K562 (cell line): ENCODE measurements around the gene CDC45. TPM values are rescaled to one million over a fixed set of nuclear protein-coding genes. Genes with fewer than 3 reads are reported as not detected.

Experiments
- ATAC-seq: fragments of 200-7000 bp; cut with Tn5 transposase; 3 replicates; pipeline ENCODE4 v1.9.1; 2020; ENCODE audit warnings: moderate library complexity
- BruUV-seq: library from RNA; stranded (reverse); fragments of 400-500 nt; replicated peaks from 2 replicates; lab custom pipeline; 2021; lab: Mats Ljungman, UMichigan
- CTCF ChIA-PET: fragments of 300-600 bp; formaldehyde crosslinking; extraction: SDS; loops from one replicate; lab custom pipeline; 2021; ENCODE audit warnings: low intra/inter-chr PET ratio; lab: Yijun Ruan, JAX
- POLR2A ChIA-PET: fragments of 300-600, 350-650 bp; sonication (Branson Sonifier 250); formaldehyde crosslinking; extraction: SDS; loops from one replicate; lab custom pipeline; 2021; ENCODE audit warnings: antibody characterized with exemption, inconsistent platforms; lab: Yijun Ruan, JAX
- DNase-seq, 4 experiments: peaks; one replicate each; pipeline versions ENCODE4 v3.0.0 to v3.0.0-alpha.2; 2011 to 2018; ENCODE audit warnings: low spot score in 3 of 4, mixed read lengths in 3 of 4; ENCODE audit errors: extremely low read depth in 1 of 4
- FAIRE-seq: peaks from 2 replicates; lab custom pipeline; 2011; peaks lifted over from hg19 to GRCh38; lab: Jason Lieb, UNC
- H2AFZ ChIP-seq: 2 replicates; pipeline ENCODE4 v1.6.0; 2011; ENCODE audit warnings: low read depth, low read length, control low read depth, inconsistent platforms
- H3K27ac ChIP-seq: fragments of 200-600 bp; 3 replicates; pipeline ENCODE4 v1.8.0; 2011; ENCODE audit warnings: low read depth, mild to moderate bottlenecking, control low read depth, inconsistent platforms, low read length, moderate library complexity, mixed read lengths; ENCODE audit errors: extremely low read depth
- H3K27me3 ChIP-seq, 2 experiments: fragments of 300-600 bp in 1 of 2; 2 replicates in 1 of 2; 3 replicates in 1 of 2; pipeline versions ENCODE4 v1.6.0 to v1.8.0; 2011; ENCODE audit warnings: inconsistent platforms in 2 of 2, low read length in 2 of 2, mild to moderate bottlenecking in 1 of 2, mixed read lengths in 1 of 2, moderate library complexity in 1 of 2; ENCODE audit not compliant: control insufficient read depth in 2 of 2, insufficient read depth in 2 of 2
- H3K36me3 ChIP-seq: fragments of 300-600 bp; 3 replicates; pipeline ENCODE4 v1.8.0; 2011; ENCODE audit warnings: mild to moderate bottlenecking, low read length, inconsistent platforms; ENCODE audit not compliant: control insufficient read depth, insufficient read depth
- H3K4me1 ChIP-seq, 2 experiments: fragments of 200-600 bp in 1 of 2; replicated peaks in 1 of 2; 2 replicates in 1 of 2; 3 replicates in 1 of 2; pipeline versions ENCODE4 v1.5.1 to v1.8.0; 2011; ENCODE audit warnings: inconsistent platforms in 2 of 2, low read length in 2 of 2, mild to moderate bottlenecking in 1 of 2, mixed read lengths in 1 of 2, moderate library complexity in 1 of 2; ENCODE audit not compliant: control insufficient read depth in 2 of 2, insufficient read depth in 2 of 2
- H3K4me2 ChIP-seq: 2 replicates; pipeline ENCODE4 v1.6.1; 2011; ENCODE audit warnings: low read length, control low read depth, inconsistent platforms, mixed read lengths; ENCODE audit not compliant: insufficient read depth
- H3K4me3 ChIP-seq: fragments of 200-600 bp; sonication (generic), shearing (Covaris generic); 2 replicates; pipeline ENCODE4 v1.5.1; 2016; ENCODE audit warnings: control low read depth, inconsistent platforms
- H3K79me2 ChIP-seq: fragments of 200-600 bp; 3 replicates; pipeline ENCODE4 v1.8.0; 2011; ENCODE audit warnings: low read length, inconsistent platforms; ENCODE audit not compliant: control insufficient read depth, insufficient read depth
- H3K9ac ChIP-seq, 2 experiments: 2 replicates each; pipeline versions ENCODE4 v1.6.0 to v1.6.1; 2011; ENCODE audit warnings: low read depth in 2 of 2, low read length in 2 of 2, control low read depth in 1 of 2, inconsistent platforms in 1 of 2, mild to moderate bottlenecking in 1 of 2, mixed read lengths in 1 of 2; ENCODE audit not compliant: insufficient read depth in 1 of 2
- H3K9me1 ChIP-seq: one replicate; pipeline ENCODE4 v1.6.0; 2011; ENCODE audit warnings: inconsistent platforms, mild to moderate bottlenecking, low read length, moderate library complexity; ENCODE audit not compliant: control insufficient read depth, insufficient read depth
- H3K9me3 ChIP-seq: replicated peaks from 2 replicates; pipeline ENCODE4 v1.5.1; 2011; ENCODE audit warnings: low read depth, low read length, inconsistent platforms; ENCODE audit not compliant: control insufficient read depth, insufficient read depth
- H4K20me1 ChIP-seq: replicated peaks from 2 replicates; pipeline ENCODE4 v1.6.1; 2011; ENCODE audit warnings: low read length, inconsistent platforms, mixed read lengths; ENCODE audit not compliant: control insufficient read depth, insufficient read depth
- BHLHE40 ChIP-seq: IDR thresholded peaks from 2 replicates; pipeline ENCODE4 v1.6.1; 2011; ENCODE audit warnings: low read length, improper control_type of control experiment
- CREB5 ChIP-seq: fragments of 250-450 bp; sonication (Bioruptor Pico); IDR thresholded peaks from 2 replicates; pipeline ENCODE4 v1.5.0; 2020; ENCODE audit warnings: mild to moderate bottlenecking
- CTCFL ChIP-seq: IDR thresholded peaks from 2 replicates; pipeline ENCODE4 v1.6.1; 2011; ENCODE audit warnings: borderline replicate concordance, low read depth, mild to moderate bottlenecking, moderate library complexity, low read length; ENCODE audit not compliant: insufficient read depth, poor library complexity, severe bottlenecking
- KLF1 ChIP-seq: fragments of 450-650 bp; IDR thresholded peaks from 2 replicates; pipeline ENCODE4 v1.6.1; 2016; ENCODE audit warnings: missing genetic modification characterization, missing compliant biosample characterization
- NR3C1 ChIP-seq: sonication (generic); formaldehyde crosslinking; IDR thresholded peaks from 2 replicates; pipeline ENCODE4 v1.8.1; 2022; ENCODE audit warnings: missing genetic modification reagents
- PHF20 ChIP-seq: fragments of 450-650 bp; IDR thresholded peaks from 2 replicates; pipeline ENCODE4 v1.6.1; 2018; ENCODE audit not compliant: partially characterized antibody
- PYGO2 ChIP-seq: fragments of 450-650 bp; IDR thresholded peaks from 2 replicates; pipeline ENCODE4 v1.6.1; 2016; ENCODE audit warnings: mild to moderate bottlenecking, missing genetic modification characterization, moderate library complexity, missing compliant biosample characterization
- RBM39 ChIP-seq: fragments of 200-400 bp; formaldehyde crosslinking; optimal IDR thresholded peaks from 2 replicates; pipeline ENCODE3; 2018; ENCODE audit warnings: low read depth, low read length
- SFPQ ChIP-seq: fragments of 200-400 bp; formaldehyde crosslinking; IDR thresholded peaks from 2 replicates; pipeline ENCODE4 v1.6.1; 2017; ENCODE audit warnings: mild to moderate bottlenecking, low read depth, low read length, moderate library complexity
- TSHZ1 ChIP-seq: fragments of 250-450 bp; sonication (Bioruptor Pico); IDR thresholded peaks from 2 replicates; pipeline ENCODE4 v1.4.0; 2020; ENCODE audit warnings: mild to moderate bottlenecking, moderate library complexity
- USF1 ChIP-seq: sonication (generic); formaldehyde crosslinking; IDR thresholded peaks from 2 replicates; pipeline ENCODE4 v1.9.0; 2022; ENCODE audit warnings: mild to moderate bottlenecking, missing genetic modification reagents
- WGBS: fragments of 100-300 bp; shearing (Covaris generic); methylation state at CpG from one replicate; pipeline ENCODE4 v1.1.6; 2016; ENCODE audit warnings: low coverage, mixed read lengths; ENCODE audit not compliant: insufficient coverage; ENCODE audit errors: missing lambda C conversion rate; 5-methylcytosine and 5-hydroxymethylcytosine counted together
- in situ Hi-C: fragments of 300-500 bp; cut with MboI; formaldehyde crosslinking; loops from 4 replicates; pipeline ENCODE4 v1.15.0; 2018; ENCODE audit warnings: inconsistent platforms, mixed read lengths
- intact Hi-C: fragments of 100-400 bp; cut with micrococcal nuclease; formaldehyde crosslinking; loops from 2 replicates; pipeline ENCODE4 v1.14.2; 2022
- polyA plus RNA-seq, 8 experiments: library from polyadenylated mRNA; depleted of rRNA in 4 of 8; stranded (reverse) in 5 of 8; unstranded in 3 of 8; fragments of >200 nt; fragmentation: Nextera tagmentation in 2 of 8; fragmentation: Illumina TruSeq in 1 of 8; extraction: Ambion mirVana in 2 of 8; extraction: Trizol in 1 of 8; gene quantifications; 2 replicates each; pipeline versions ENCODE4 v1.2.1 to v1.2.3, GENCODE V29; 2011 to 2014; ENCODE audit warnings: inconsistent platforms in 1 of 8, missing spikeins in 1 of 8
- total RNA-seq, 7 experiments: library from RNA; depleted of rRNA in 6 of 7; stranded (reverse); fragments of >200 nt in 6 of 7; fragmentation: Illumina TruSeq in 2 of 7; extraction: Trizol in 2 of 7; gene quantifications; 2 replicates each; pipeline versions ENCODE4 v1.2.1 to v1.2.3, GENCODE V29; 2011 to 2021; ENCODE audit warnings: low replicate concordance in 1 of 7

Gene CDC45
- total and polyA plus RNA-seq, 9 of the 15 experiments (the other 6 are each of a cell fraction or from before 2014, with no cell fraction given), result 251 to 580 (median 410) TPM

- Histone ChIP-seq H3K27ac (no peak overlapping the region; the same call in 2 of the 3 replicates), H3K4me3 (no peak overlapping the region), H3K9ac (peak overlapping the region in 1 of 2 experiments; percentile 27; a peak in 2 of 4 replicates), H3K36me3 (peaks cover 96% of the 10 kb centered on the region), H3K27me3 (no peaks in the 10 kb centered on the region), H3K4me2 (no peak overlapping the region), H2AFZ (no peak overlapping the region), H4K20me1 (0 out of 2 replicates have a peak, but pooled peaks cover 3% of the 10 kb centered on the region), H3K79me2 (no peaks in the 10 kb centered on the region), H3K9me3 (no peaks in the 10 kb centered on the region), H3K4me1 (no peaks in the 10 kb centered on the region), H3K9me1 (no peaks in the 10 kb centered on the region)
- 95% methylated on average over 8 of the region's 8 CpGs for WGBS
- intact Hi-C loops, result no loop called here
- FAIRE-seq, result no peak
- no peak for DNase-seq
- in situ Hi-C loops, result no loop called here
- POLR2A ChIA-PET, result interaction anchor here (0.5 to 13.6 kb wide), 11 partner anchors 8 to 205 kb away, joined by 3 to 148 read pairs (median 4); partner anchors contain the start of genes C22orf39, CDC45 and UFD1
- CTCF ChIA-PET, result no interaction called here
- no TSS peak for BruUV-seq
- no peak for ATAC-seq
- TF ChIP-seq NR3C1 (CRISPR knock-in tag) (0 out of 2 replicates have a peak, but pooled peaks have one; percentile 67), USF1 (CRISPR knock-in tag) (no peak), RBM39 (no peak), PHF20 (no peak), CREB5 (CRISPR knock-in tag) (no peak), KLF1 (tag) (no peak), PYGO2 (tag) (no peak), SFPQ (no peak), CTCFL (no peak), TSHZ1 (CRISPR knock-in tag) (no peak), BHLHE40 (no peak)
Observed at GRCh38 chr22:19457828-19458428, 21.8 kb upstream of the CDC45 start.
